GM20000 (cell line): ENCODE data around the gene RNF223.

Experiments used
- DNase-seq: peaks from one replicate; pipeline ENCODE4 v3.0.0; 2012; ENCODE audit warnings: low spot score
- TF ChIP-seq, protein P1 (sequence below): IDR thresholded peaks from 2 replicates; pipeline ENCODE4 v1.5.1; 2012; ENCODE audit warnings: mild to moderate bottlenecking, control low read depth; ENCODE audit errors: extremely low read depth, missing control alignments

The RNF223 gene

DNA sequence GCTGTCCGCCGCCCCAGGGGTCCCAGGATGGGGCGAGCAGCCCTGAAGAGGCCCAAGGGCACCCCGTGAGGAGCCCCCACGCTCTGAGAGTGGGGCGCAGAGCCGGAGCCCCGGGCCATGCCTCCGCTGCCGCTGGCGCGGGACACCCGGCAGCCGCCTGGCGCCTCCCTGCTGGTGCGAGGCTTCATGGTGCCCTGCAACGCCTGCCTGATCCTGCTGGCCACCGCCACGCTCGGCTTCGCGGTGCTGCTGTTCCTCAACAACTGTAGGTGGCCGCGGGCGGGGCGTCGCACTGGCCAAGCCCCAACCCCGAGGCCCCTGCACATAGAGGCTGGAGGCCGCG is 39.7 kb downstream of the RNF223 start:
- DNase-seq: no peak
- TF ChIP-seq, protein P1, sequence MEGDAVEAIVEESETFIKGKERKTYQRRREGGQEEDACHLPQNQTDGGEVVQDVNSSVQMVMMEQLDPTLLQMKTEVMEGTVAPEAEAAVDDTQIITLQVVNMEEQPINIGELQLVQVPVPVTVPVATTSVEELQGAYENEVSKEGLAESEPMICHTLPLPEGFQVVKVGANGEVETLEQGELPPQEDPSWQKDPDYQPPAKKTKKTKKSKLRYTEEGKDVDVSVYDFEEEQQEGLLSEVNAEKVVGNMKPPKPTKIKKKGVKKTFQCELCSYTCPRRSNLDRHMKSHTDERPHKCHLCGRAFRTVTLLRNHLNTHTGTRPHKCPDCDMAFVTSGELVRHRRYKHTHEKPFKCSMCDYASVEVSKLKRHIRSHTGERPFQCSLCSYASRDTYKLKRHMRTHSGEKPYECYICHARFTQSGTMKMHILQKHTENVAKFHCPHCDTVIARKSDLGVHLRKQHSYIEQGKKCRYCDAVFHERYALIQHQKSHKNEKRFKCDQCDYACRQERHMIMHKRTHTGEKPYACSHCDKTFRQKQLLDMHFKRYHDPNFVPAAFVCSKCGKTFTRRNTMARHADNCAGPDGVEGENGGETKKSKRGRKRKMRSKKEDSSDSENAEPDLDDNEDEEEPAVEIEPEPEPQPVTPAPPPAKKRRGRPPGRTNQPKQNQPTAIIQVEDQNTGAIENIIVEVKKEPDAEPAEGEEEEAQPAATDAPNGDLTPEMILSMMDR: no peak

DNA sequence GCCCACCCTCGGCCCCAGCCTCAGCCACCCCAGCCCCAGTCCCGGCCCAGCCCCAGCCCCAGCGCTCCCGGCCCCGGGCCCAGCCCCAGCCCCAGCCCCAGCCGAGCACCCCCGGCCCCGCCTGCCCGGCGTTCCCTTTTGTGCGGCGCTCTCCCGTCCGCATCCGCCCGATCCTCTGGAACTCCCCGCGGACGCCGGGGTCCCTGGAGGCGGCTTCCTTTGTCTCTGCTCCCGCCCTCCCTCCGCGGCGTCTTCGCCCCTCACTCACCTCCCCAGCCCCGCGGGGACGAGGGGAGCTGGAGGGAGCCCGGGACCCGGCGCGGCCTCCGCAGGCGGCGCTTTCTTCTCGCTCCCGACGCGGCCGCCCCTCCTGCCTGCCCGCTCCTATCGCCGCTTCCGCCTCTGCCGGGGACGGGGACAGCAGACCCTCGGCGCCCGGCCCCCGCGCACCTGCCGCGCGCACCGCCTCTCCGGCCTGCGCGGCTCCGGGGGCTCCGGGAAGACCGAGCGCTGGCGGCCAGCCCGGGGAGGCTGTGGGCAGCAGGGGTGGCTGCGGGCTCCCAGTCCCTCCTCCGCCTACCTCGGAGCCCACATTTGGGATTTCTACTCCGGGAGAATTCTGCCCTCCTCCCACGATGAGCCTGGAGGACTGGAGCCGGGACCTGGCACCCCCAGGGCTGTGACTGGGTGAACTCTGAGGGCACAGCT is 40.2 kb downstream of the RNF223 start:
- no peak for DNase-seq
- TF ChIP-seq, protein P1: no peak

DNA sequence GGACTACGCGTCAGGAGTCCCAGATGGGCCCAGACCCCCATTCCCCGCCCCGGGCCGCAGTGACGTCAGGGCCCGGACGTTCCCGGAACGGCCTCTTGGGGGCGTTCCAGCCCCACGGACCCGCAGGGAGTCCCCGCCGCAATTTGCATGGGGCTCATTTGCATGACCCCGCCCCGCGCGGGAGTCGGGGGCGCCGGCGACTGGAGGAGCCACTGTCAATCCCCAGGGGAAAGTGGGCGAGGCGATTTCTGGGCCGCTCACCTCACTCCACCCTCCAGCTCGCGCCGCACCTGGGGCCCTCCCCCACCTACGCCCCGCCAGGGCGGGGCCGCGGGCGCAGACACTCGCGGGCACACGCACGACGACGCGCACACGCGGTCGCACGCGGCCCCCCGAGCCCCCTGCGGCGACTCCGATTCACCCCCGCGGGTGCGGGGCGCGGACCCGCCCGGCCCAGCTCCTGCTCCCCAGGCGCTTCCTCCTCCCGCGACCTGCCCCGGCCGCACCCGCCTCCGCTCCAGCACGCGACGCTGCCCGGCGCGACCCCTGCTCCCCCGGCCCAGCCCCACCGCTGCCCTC is 41.0 kb downstream of the RNF223 start:
- TF ChIP-seq, protein P1: peak; percentile 76
- DNase-seq: peak; percentile 99

DNA sequence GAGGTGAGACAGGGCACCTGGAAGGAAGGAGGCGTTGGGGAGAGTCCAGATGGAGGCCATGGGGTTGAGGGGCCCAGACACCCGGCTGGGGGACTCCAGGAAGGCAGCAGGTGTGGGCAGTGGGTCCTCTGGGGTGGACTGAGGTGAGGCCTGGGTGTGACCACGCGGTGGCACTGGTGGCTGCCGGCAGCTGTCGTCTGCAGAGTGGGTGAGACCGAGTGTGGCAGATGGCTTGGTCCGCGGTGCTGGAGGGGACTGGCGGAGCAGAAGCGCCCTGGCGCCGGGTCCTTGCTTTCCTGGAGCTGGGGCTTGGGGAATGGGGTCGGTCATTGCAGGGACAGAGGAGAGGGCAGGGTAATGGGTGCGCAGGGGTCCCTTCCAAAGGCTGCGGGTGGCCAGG is 41.7 kb downstream of the RNF223 start:
- TF ChIP-seq, protein P1: peak; percentile 27
- DNase-seq: no peak

DNA sequence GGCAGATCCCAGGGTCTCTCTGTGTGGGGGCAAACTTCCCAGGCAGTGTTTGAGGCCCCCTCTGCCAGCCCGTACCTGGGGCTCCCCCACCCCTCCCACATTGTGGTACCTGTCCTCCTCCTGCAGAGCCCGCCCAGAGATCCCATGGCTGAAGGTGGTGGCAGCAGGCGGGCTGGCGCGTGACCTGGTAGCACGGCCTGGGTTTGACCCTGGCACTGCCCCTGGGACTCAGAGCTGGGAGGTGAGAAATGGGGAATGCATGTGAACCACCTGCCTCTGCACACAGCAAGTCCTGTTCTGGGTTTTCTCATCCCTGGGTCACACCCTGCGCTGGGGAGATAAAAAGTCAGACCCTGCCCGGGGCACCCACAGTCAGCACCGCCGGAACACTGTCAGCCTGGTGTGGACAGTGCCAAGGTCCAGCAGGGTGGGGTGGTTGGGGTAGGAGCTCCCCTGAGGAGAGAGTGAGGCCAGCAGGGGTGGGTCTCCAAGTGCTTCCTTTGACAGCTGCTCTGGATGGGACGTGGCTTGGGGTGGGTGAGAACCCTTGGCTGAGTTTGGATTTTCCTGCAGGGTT is 42.4 kb downstream of the RNF223 start:
- TF ChIP-seq, protein P1: no peak
- DNase-seq: no peak

DNA sequence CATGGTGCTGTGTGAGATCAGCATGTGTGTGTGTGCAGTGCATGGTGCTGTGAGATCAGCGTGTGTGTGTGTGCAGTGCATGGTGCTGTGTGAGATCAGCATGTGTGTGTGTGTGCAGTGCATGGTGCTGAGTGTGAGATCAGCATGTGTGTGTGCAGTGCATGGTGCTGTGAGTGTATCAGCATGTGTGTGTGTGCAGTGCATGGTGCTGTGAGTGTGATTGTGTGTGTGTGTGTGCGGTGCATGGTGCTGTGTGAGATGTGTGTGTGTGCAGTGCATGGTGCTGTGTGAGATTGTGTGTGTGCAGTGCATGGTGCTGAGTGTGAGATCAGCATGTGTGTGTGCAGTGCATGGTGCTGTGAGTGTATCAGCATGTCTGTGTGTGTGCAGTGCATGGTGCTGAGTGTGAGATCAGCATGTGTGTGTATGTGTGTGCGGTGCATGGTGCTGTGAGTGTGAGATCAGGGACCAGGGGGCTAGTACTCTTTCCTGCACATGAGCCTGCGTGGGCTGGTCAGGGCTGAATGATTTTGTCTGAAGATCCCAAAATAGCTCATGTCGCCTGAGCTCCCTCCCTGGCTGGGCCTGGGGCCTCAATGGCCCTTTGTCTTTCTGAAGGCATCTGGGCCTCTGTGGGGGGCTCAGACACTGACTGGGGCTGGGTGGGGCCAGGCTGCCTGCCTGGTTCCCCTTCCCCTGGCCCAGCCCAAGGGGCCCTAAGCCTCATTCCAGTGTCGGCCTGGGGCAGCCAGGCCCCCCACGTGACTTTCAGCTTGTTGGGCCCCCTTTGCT is 43.0 kb downstream of the RNF223 start:
- peak; percentile 59 for DNase-seq

DNA sequence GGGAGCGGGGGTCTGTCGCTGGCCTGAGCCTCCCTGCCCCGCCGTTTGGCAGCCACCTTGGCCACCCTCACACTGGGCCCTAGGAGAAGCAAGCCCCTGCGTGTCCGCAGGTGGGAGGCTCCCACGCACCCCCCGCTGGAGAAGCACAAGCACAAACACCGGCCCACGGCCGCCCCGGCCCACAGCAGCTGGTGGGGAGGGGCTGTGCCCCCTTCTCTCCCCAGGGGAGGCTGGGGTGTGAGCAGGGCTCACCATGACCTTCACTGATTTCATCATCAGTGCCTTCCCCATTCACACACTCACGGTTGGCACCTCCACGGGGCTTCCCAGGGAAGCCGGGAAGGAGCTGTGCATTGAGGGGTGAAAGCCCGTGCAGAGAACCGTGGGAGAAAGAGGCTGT is 46.3 kb downstream of the RNF223 start:
- TF ChIP-seq, protein P1: no peak

More for the DNA sequence above, 46.3 kb downstream of the RNF223 start:
- DNase-seq: no peak
